Stimulated activated CD4-positive, alpha-beta T cell treated with anti-CD3 and anti-CD28 coated beads, Interleukin-1b, Interleukin-23, amount 100 ng/mL, for 48 hours (primary cell): Measurements from ENCODE around the gene SERPINB8.
"Not testable (repeated sequence)": the region's sequence is repeated elsewhere in the genome, so short reads cannot be mapped to it uniquely, and the experiment has no call there.

Experiments
- DNase-seq: peaks from one replicate; pipeline ENCODE4 v3.0.0-alpha.2; 2020

Gene SERPINB8, protein sequence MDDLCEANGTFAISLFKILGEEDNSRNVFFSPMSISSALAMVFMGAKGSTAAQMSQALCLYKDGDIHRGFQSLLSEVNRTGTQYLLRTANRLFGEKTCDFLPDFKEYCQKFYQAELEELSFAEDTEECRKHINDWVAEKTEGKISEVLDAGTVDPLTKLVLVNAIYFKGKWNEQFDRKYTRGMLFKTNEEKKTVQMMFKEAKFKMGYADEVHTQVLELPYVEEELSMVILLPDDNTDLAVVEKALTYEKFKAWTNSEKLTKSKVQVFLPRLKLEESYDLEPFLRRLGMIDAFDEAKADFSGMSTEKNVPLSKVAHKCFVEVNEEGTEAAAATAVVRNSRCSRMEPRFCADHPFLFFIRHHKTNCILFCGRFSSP

DNA sequence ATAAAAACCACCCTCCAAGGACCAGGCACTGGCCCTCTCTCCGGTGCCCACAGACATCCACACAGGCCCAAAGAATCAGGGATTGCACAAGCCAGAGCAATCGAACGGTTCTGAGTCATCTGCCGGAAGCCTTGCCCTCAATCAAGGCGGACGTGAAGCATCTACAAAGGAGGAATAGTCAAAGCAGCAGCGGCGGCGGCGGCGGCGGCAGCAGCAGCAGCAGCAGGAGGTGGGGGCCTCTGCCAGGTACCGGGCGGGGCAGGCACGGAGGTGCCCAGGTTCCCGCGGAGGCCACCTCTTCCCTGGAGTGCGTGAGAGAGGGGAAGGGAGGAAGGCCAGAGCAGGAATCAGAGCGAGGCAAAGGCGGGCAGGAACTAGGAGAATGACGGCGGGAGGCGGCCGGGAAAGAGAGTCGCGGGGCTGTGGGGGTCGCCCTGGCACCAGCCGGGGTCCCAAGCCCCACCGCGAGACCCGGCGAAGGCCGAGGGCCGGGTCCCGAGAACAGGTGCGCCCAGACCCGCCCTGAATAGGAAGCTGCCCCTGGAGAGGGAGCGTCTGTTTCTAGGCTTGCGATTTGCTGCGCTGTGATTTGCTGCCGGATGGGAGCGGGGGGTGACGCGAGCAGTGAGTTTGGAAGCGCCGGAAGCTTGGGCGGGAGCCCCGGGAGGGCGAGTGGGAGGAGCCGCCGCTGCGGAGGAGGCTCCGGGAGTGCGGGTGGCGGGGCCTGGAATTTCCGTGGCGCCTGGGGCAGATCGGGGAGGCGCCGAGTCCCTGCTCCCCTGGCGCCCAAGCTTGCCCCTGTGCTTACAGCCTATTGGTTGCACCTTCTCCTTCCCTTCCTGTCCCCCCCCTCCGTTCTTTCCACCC lies at the start of gene SERPINB8:
TSS of gene SERPINB8 (plus strand) at position 140 of the 867 bp plus-strand sequence. CDS start 8,228 bp downstream, outside the sequence.
- DNase-seq, result peak; percentile 86

DNA sequence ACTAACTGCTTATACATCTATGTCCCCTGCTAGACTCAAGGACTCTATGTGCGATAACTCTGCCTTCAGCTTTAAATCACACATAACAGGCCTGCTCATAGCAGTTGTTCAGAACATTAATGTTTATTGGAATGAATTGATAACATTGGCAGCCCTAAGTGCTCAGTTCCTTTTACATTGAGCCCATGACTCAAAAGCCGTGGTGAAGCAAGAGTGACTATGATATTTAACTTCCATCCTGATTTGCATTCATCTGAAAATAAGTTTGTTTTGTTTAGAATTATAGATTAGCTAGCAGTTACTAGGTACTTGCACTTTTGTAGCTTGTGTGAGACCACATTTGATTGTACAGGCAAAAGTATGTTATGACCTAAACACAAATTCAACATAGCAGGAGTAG lies 47.8 kb upstream of the SERPINB8 start:
- DNase-seq, result no peak

DNA sequence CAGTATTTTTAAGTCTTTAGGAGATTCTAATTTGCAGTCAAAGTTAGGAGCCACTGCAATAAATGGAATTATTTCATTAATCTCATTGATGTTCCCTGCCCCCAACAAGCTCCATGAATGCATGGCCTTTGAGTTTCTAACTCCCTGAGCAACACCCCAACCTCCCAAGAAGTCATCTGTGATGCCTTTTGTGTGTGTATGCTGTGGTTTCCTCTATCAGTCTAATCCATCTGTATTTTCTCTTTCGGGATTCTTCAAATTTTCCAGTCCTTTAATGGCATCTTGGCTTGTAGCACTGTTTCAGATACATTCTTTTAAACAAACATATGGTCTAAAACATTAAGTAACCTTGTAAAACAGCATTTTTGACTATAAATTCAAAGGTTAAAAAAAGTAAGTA lies 45.3 kb upstream of the SERPINB8 start:
- DNase-seq, result no peak

DNA sequence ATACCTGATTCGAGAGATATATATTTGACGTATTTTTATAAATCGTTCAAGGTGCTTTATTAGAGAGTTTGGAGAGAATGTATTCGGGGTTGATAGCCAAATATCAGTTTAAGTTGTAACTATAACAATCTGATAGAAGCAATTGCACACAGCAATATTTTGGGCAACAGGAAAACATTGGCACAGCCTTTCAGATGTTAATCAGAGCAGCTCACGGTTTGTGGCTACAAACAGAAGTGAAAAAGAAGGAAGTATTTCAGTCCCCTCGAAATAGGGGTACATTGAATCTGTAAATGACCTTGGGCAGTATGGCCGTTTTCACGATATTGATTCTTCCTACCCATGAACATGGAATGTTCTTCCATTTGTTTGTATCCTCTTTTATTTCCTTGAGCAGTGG lies 41.5 kb upstream of the SERPINB8 start:
- DNase-seq, result no peak

DNA sequence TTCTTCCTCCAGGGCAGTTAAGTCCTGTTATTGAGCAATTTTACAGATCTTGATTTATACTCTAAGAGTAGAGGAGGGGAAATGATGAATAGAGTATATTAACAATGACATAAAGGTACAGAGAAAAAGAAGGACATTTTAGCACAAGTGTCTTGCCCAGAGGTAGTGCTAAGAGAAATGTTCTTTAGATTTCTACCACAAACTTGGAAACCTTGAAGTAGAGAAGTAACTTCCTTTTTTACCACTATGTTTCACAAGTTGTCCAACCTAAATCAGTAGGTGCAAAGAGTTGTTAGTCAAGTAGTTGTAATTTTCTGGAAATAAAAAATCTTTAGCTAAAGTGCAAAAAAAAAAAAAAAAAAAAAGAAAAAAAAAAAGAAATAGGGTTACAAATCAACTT lies 40.5 kb upstream of the SERPINB8 start:
- not testable (repeated sequence) for DNase-seq

DNA sequence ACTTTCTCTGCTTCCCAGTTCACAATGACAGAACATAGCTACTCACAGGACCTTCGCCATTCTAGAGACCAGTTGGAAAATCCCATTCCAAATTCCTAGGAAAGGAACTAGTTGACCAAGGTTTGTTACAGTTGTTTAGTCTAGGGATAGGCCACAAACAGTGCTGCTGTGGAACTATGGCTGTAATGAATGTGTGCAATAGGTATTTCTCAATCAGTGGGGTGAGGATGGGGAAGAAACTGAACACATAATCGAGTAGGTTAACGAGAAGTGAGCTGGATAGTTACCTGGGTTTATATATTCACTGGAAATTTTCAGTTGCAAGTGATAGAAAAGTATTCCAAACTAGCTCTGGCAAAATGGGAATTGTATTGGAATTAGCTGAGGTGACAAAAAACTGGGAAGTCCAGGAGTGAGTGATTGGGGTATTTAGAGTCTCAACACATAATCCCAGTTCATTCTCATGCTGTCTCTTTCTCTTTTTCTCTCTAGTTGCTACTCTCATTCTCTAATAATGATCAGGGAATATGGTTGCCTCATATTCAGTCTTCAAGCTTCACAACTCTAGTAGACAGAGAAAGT lies 39.0 kb upstream of the SERPINB8 start:
- DNase-seq, result no peak

DNA sequence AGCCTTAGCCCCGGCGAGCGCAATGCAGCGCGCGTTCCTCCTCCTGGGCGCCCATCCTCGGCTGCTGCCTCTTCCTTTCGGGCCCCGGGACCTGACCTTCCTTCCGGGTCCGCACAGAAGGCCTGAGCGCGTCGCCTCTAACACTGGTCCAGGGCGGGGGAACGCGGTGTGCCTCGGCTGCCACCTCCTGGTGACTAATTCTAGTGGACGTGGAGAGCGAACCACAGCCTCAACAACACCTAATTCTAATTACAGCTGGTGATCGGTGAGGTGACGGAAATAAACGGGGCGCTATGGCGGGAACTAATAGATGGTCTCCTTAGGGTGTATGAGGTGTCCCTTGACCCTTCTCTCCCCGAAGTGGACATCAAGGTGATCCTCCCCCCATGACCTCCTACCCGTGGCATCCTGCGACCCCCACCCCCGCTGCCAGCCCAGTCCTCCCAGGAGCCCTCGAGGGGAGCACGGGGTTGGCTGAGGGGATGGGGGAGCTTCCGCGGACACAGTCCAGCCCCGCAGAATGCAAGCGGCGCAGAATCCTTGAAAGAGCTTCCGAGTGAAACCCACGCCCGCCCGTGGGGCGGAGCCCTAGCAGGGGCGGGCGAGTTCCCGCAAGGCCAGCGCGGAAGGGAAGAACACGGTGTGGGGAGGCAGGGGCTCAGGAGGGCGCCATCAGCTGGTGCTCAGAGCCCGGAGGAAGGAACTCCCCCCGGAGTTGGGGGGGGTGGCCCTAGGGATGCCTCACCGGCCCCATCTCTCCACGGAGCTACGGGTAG lies 33.5 kb upstream of the SERPINB8 start:
- DNase-seq, result peak; percentile 60

DNA sequence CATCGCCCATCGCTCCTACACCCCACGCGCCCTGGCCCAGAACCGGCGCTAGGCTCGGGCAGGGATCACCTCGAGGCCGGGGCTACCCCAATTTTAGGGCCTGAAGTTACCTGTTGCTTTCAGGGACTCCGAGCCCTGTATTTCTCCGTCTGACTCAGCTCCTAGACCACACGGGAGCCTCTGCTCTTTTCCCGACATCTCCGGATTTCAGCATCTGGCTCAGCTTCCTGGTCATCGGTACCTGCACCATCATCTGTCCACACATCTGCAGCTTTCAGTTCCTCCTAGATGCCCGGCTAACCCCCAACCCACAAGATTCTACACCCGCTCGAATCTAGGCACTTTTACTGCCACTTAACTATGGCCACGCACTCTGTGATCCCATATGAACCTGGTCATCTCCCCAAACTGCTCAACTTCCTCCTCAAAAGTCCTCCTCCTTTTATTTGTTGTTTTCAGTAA lies 32.9 kb upstream of the SERPINB8 start:
- DNase-seq, result peak; percentile 4

DNA sequence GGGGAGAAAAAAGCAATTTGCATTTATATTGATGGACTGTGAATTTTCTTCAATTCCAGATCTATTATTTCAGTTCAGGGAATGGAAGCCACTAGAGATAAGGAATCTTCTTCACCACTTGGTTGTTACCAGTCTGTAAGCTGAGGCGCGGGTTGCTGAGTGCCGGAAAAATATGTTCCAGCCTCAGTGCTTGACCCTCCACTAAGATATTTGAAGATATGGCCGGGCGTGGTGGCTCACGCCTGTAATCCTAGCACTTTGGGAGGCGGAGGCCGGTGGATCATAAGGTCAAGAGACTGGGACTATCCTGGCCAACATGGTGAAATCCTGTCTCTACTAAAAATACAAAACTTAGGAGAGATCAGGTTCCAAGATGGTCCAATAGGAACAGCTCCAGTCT lies 29.9 kb upstream of the SERPINB8 start:
- DNase-seq, result no peak

DNA sequence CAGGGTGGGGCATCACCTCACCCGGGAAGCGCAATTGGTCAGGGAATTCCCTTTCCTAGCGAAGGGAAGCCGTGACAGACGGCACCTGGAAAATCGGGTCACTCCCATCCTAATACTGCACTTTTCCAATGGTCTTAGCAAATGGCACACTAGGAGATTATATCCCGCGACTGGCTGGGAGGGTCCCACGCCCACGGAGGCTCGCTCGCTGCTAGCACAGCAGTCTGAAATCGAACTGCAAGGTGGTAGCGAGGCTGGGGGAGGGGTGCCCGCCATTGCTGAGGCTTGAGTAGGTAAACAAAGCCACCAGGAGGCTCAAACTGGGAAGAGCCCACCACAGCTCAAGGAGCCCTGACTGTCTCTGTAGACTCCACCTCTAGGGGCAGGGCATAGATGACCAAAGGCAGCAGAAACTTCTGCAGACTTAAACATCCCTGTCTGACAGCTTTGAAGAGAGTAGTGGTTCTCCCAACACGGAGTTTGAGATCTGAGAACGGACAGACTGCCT lies 29.3 kb upstream of the SERPINB8 start:
- not testable (repeated sequence) for DNase-seq

DNA sequence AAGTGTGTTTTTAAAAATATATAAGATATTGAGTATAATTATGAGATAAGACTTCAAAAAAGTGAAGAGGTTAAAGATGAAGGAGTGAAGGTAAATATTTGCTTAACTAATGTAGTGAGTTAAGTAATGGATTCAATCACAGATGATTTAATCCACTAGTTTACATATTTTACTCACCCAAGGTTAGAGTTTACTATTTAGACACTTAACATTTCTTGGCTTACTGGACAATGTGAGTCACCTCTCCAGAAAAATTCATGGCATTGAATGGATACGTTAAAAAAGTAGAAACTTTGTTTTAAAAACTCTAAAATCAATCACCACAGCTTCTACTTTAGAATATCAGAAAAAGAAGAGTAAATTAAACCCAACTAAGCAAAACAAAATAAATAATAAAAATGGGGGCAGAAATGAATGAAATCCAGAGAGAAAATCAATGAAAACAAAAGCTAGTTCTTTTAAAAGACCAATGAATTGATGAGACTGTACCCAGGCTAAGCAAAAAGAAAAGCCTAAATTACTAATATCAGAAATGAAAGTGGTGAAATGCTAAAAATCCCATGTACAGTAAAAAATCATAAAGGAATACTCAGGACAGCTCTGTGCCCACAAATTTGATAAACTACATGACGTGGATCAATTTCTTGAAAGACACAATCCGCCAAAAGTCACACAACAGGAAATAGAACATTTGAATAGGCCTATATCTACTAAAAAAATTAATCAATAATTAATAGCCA lies 22.7 kb upstream of the SERPINB8 start:
- no peak for DNase-seq

DNA sequence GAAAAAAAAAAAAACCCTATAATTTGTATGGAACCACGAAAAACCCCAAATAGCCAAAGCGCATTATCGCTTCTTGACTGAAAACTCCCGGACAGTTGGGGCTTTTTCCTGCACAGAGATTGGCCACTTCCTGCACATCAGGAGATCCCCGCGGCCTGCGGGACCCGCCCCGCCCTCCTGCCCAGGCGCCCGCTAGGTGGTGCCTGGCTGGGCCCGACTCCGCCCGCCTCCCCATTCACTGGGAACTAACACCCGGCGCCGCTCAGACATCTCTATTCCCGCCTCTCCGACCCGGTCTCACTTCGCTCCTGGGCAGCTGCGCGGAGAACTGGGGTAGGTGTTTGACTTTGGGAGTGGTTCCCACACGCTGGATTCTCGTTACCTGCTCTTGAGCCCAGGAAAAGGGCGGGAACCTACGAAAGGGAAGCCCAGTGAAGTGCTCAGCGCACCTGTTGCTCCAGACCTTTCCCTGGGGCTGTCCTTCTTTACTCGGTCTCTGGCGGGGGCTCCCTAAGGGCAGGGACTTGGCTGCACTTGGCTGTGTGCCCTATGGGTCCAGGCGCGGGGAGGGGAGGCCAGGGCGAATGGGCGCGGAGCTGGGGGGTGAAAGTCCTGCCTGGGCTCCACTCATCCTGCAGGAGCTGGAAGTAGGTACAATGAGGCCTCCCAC lies 20.7 kb upstream of the SERPINB8 start, which contains the start of gene HMSD:
TSS of gene HMSD (plus strand) at position 234 of the 670 bp plus-strand sequence. CDS start 4,155 bp downstream, outside the sequence.
- peak; percentile 66 for DNase-seq

DNA sequence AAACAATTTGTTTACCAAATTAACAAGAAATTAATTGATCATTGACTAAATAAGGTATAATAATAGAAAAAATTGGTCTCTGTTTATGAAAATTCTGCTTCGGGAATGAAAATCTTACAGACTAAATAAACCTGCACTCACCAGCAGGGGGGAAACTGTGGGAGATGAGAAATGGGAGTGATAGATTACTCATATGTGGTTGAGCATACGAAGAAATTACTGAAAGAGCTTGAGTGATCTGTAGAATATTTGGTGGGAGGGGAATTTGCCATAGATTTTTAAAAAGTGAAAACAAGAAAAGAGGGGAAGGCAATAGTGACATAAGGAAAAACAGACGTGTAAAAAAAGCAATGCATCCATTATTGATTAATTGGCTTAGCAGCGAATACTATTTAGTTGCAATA lies 18.6 kb upstream of the SERPINB8 start:
- DNase-seq, result peak; percentile 34

DNA sequence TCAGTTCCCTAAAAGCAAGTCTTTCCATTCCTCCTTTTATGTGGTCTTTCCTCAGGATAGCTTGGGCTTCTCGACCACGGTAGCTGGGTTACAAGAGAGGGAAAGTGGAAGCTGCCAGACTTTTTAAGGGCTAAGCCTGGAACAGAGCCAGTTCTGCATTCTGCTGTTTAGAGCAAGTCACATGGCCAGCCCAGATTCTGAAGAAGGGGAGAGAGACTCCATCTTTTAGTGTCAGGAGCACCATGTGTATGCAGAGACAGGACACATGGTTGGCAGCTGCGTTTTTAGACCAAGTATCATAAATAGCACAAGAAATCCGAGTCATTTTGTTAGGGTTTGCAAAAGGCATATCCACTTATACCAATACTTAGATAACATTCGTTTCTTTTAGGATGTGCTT lies 16.1 kb upstream of the SERPINB8 start:
- no peak for DNase-seq

DNA sequence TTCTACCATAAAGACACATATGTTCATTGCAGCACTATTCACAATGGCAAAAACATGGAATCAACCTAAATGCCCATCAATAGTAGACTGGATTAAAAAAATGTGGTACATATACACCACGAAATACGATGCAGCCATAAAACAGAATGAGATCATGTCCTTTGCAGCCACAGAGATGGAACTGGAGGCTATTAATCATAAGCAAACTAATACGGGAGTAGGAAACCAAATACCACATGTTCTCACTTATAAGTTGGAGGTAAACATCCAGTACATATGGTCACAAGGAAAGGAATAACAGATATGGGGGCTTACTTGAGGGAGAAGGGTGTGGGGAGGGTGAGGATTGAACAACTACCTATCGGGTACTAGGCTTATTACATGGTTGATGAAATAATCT lies 13.1 kb upstream of the SERPINB8 start:
- no peak for DNase-seq

DNA sequence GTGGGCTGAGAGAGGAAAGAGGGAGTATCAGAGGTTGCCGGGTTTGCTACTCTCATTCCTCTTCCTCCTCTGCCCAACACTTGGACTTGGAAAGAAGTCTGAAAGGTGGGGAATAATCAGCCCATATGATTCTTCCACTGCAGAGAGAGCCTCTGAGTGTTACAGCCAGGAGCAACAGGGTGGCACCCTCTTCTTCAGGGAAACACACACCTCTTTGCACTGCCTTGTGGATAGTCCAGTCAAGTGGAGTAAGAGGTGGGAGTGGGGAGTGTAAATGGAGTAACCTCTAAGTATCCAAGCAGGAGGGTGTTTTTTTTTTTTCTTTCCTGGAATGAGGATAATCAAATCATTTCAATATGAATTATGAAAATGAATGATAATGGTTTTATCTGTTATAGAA lies 9.0 kb upstream of the SERPINB8 start:
- DNase-seq, result no peak

DNA sequence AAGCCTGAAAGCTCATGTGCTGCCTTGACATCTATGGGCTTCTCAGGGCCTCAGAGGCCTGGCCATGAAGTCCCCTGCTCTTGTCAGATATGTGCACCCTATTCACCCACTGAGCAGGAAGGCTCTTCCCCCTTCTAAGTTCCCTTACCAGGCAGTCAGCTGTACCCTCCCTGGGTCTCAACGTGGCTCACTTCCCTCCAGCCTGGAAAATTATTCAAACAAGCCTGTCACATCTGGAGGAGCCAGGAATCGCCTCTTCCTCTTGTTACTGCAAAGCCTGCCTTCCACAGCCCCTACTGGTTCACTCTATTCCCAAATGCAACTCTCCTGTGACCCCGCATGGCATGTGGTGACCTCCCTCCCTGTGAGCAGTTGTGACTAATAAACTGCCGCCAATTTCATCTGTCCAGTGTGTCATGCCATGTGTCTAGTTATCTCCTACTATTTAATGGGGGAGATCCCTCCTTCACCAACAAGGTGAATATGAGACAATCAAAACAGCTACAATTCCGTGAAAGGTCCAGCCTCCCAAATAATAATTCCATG lies 8.4 kb upstream of the SERPINB8 start:
- DNase-seq, result no peak

DNA sequence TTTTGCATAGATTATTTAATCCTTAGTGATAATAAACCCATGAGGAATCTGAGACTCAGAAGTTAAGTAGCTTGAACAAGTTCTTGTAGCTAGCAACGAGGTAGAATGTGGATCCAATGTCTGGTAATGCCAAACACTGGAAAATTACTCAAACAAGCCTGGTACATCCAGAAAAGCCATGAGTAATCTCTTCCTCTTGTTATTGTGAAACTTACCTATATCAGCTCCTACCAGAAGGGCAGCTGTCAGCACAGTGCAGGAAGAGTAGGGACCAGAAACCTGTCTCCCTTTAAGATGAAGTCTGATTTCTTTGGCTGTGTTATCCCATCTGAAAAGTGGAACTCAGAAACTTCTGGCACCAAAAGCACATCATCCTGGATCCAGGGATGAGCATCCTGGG lies 7.7 kb upstream of the SERPINB8 start:
- no peak for DNase-seq

DNA sequence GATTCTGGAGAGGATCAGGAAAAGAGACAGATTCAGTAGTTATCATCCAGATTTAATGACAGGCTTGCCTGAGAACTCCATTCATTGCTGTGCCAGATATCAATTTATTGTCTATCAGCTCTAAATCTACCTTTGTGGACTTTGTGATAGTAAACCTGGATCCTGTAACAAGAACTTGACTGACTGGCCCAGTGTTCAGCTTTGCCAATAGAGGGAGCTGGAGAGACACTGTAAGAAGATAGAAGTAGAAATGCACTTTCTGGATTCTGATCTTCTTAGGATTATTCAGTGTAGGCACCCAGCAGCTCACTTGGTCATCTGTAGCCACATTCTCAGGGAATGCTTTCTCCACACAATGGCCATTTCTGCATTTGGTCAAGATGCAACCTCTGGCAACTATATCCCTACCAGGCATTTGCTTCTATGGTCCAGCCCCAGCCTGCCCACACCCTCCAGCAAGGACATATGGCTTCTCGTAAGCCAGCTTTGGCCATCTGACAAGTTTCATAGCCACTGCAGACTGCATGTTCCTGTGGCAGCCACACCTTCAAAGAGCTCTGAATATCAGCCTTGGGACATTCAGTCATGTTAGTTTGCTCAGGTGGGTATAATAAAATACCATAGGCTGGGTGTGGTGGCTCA lies 6.1 kb upstream of the SERPINB8 start:
- DNase-seq, result peak; percentile 49

DNA sequence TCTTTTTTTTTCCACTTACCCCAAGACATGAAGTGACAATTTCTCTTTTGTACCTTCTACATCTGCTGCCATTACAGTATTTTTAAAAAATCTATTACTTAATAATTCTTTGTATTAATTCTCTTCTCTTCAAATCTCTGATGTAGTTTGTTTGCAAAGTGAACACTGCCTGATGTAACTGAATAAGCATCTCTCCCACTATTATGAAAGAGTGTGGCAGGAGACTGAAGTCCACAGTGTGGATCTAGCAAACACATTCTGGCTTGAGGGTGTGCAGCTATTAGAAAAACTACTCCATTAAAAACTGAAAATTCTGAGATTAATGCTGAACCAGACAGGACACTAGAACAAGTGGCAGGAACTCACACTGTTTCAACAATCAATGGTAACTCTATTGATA lies 5.0 kb upstream of the SERPINB8 start:
- DNase-seq, result no peak
